Raji (cell line): ENCODE results near the gene NACC2.

Source experiments
- POLR2A ChIP-seq: IDR thresholded peaks from 2 replicates; pipeline ENCODE4 v1.6.1; 2011; ENCODE audit warnings: low read depth, low read length, control low read depth; ENCODE audit not compliant: insufficient read depth

NACC2 gene

GRCh38 chr9:136017289-136018190, 77.5 kb downstream of the NACC2 start:
- no peak for TF ChIP-seq POLR2A

- TF ChIP-seq POLR2A: no peak
Measured at GRCh38 chr9:136016572-136017288, 78.4 kb downstream of the NACC2 start.

GRCh38 chr9:136015656-136016571, 79.2 kb downstream of the NACC2 start:
- TF ChIP-seq POLR2A: no peak

GRCh38 chr9:136014924-136015633, 80.0 kb downstream of the NACC2 start:
- TF ChIP-seq POLR2A: no peak

- no peak for TF ChIP-seq POLR2A
Measured at GRCh38 chr9:136014147-136014923, 80.8 kb downstream of the NACC2 start.

- no peak for TF ChIP-seq POLR2A
Measured at GRCh38 chr9:136013524-136014034, 81.5 kb downstream of the NACC2 start.

- TF ChIP-seq POLR2A: no peak
Measured at GRCh38 chr9:136013116-136013515, 82.0 kb downstream of the NACC2 start.

GRCh38 chr9:136012651-136013050, 82.4 kb downstream of the NACC2 start:
- TF ChIP-seq POLR2A: no peak

- no peak for TF ChIP-seq POLR2A
Measured at GRCh38 chr9:136011703-136012496, 83.2 kb downstream of the NACC2 start.

- no peak for TF ChIP-seq POLR2A
Measured at GRCh38 chr9:136011376-136011702, 83.8 kb downstream of the NACC2 start.

- no peak for TF ChIP-seq POLR2A
Measured at GRCh38 chr9:136010615-136011361, 84.3 kb downstream of the NACC2 start.

GRCh38 chr9:136010176-136010575, 84.9 kb downstream of the NACC2 start:
- TF ChIP-seq POLR2A: no peak
